Stimulated activated CD4-positive, alpha-beta T cell treated with anti-CD3 and anti-CD28 coated beads, Interleukin-2, amount 100 ng/mL, for 48 hours (primary cell): ENCODE data around the gene CCDC6.
"Not testable (repeated sequence)": the region's sequence is repeated elsewhere in the genome, so short reads cannot be mapped to it uniquely, and the experiment has no call there.

Experiments
- DNase-seq, 2 donors: peaks; one replicate each; pipeline ENCODE4 v3.0.0-alpha.2; 2020

CCDC6 gene

GRCh38 chr10:59905066-59905730, 1.2 kb downstream of the CCDC6 start:
- DNase-seq: peak in 1 of 2 donors; percentile 35

DNA sequence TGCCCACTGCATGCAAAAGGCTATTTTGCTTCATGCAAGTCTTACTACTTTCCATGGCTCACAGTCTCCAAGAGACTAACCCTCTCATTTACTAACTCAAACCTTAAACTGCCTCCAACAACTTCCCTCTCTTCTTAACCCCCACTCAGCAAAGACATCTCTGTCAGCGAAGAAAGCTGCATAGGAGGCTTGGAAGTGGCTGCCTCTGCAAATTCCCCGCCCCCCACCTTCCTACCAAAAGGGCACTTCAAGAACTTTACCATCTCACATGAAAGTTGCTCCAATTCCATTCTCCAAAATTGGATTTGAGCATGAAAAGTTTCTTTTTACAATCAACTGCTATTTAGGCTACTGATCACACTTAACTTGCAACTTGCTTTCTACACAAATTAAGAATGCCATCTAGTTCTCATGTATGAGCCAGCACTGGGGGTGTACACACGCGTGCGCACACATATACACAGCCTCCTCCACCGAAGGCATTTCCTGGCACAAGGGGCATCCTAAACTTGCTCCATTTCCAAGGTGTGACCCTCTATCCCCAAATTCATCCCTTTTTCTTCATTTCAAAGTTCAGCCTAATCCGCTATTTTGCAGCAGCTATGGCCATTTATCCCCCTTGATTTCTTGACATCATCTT, 1.8 kb downstream of the CCDC6 start:
- DNase-seq: no peak

DNA sequence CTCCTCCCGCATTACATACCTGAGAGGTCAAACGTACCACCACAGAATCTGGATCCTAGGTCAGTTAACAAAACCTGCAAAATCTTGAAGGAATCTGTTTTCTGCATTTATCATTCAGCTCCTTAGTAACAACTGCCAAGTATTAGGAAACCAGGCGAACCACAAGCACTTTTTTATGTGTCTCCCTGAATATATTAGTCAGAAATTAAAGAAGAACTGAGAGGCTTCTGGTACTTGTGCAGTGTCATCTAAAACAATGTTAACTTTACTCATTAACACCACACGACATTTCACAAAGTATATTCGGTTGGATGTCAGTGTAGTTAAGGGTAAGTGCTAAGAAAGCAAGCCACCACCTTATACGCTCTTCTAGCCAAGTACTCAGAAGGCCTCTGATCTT, 2.5 kb downstream of the CCDC6 start:
- DNase-seq: no peak

DNA sequence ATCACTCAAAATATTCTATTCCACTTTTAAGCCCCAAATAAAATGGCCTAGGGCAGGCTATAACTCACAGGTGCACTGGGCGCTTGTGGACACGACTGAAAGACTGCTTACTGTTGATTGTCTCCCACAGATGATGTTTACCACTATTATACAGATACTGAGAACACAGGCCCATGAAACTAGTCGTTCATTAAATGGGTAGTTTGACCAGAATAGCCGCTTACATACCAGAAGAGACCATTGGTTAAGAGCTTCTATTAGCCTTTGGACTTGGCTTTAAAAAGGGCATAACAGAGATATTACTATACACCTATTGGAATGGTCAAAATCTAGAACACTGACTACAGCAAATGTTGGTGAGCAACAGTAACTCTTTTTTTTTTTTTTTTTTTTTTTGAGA, 4.3 kb downstream of the CCDC6 start:
- no peak for DNase-seq

- no peak for DNase-seq
Measured at GRCh38 chr10:59901470-59901869, 4.9 kb downstream of the CCDC6 start.

DNA sequence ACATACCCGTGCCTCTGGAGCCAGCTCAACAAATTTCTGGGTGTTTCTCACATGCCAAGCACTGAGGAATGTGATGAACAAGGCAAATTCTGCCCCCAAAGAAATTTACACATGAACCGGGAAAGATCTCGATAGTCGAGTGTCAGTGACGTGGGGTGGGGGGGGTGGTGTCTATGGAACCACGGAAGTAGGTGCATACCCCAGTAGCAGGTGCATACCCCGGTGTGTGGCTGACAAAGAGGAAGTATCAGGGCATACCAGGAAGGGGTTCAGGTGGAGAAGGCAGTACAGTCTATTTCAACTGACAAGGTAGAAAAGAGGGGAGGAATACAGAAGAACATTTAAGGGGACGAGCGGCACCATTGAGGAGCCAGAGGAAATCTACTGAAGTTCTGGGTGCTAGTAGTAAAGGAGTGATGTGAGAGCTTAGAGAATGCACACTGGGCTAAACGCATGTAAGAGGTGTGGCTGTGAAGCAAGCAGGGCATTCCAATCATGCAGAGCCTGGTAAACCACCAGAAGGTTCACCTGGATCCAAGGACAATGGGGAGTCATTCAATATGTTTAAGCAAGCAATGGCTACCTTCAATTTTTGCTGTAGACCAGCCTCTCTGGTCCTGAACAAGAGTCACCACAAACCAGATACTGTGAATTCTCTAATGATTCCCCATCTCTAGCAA, 6.2 kb downstream of the CCDC6 start:
- DNase-seq: no peak

- no peak for DNase-seq
Measured at GRCh38 chr10:59898125-59898835, 8.1 kb downstream of the CCDC6 start.

- DNase-seq: no peak
Measured at GRCh38 chr10:59896191-59896590, 10.2 kb downstream of the CCDC6 start.

- no peak for DNase-seq
Measured at GRCh38 chr10:59895629-59896116, 10.7 kb downstream of the CCDC6 start.

GRCh38 chr10:59894114-59894513, 12.2 kb downstream of the CCDC6 start:
- DNase-seq: no peak

DNA sequence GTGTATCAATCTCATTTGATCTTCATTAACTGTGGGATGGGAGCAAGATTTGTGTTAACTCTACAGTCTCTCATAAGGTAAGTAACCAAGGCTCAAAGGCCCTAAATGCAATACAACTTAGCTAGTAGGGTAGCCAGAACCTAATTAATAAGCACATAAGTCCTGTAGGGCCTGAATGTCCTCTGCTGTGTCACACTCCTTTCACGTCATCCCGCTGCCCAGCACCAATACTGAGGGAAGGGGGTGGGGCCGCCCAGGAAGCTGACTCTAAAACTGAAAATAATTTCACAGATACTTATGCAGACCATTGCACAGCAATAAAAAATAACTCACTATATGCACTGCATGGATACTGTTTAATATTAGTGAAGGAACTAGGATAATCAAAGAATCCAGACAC, 13.7 kb downstream of the CCDC6 start:
- DNase-seq: no peak

- DNase-seq: no peak
Measured at GRCh38 chr10:59891936-59892335, 14.4 kb downstream of the CCDC6 start.

DNA sequence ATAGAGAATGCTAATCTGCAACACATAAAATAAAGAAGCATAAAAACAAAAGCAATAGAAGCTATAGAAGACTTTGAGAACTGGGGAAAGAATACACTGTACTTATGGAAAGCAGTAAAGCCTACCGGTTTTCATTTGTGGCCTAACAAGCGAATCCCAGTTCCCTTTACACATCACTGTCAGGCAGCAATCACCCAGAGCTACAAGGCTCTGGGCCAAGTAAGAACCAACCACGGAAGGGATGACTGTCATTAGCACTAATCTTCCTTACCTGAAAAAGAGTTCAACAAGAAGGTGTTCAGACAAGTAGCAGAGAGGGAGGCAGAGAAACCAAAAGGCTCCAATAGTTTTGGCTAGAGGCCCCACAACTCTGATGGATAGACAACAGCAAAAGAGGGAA, 15.0 kb downstream of the CCDC6 start:
- DNase-seq: no peak

DNA sequence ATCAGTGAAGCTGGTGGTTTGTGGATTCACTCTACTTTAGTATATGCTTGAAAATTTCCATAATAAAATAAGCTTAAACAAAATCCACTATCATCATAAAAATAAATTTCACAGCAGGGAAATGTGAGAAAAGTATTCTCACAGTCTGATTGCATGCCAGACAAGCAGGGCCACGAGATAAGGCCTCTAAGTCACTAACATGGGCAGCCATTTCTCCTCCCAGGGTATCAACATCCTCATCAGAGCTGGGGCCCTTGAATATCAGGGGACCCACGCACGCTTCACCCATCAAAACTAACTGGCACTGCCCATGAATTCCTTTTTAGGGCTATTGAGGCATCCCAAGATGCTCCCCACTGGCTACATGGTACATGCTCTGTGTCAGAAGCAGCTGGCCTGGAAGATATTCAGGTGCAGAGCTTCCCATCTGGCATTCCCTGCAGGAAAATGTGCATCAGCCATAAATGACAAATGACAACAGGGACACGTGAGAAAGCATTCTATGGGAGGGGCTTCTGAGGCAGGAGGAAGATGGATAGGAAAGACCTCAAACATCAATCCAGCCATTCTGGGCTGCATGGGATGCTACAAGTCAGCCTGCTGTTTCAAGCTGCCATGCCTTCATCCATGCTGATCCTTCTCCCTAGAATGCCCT, 17.4 kb downstream of the CCDC6 start:
- DNase-seq: no peak

GRCh38 chr10:59887972-59888640, 18.2 kb downstream of the CCDC6 start:
- no peak for DNase-seq

DNA sequence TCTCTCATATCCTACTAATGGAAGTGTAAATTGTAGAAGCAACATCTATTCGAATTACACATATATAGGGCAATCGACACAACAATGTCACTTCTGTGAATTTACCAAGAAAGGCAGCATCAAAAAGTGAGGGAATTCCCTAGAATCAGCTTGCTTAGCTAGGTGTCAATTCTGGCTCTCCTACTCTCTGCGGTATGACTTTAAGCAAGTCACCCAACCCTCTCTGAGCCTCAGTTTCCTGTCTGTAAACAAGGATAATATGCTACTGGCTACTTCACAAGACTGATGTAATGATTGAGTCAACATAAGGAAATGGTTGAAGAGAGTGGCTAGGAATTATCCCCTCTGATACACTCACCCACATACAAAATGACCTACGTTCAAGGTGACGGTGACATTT, 19.4 kb downstream of the CCDC6 start:
- no peak for DNase-seq

DNA sequence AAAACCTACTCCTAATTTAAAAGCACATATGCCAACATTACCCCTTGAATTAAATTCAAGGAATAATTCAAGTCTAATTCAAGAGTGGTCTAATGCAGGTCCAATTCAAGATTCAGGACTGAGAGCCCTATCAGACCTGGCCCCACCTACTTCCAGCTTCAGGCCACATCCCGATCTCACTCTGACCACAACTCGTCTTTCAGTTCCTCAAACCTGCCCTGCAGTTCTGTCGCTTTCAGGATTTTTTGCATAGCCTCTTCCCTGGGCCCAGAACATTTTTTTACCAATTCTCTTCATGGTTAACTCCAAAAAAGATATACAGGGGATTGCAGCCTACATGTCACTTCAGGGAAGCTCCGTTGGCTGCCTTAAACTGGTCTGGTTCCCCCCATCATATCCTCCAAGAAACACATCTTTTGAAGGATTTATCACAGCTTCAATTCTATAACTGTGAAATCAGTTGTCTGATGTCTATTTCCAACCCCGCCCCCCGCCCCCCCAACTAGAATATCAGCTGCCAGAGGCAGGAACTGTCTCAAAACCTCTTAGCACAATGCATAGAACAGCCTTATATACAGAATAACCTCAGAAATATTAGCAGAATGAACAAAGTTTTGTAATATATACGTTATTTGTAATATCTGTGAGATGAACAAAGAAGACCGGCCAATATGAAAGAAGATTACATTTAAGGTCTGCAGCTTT, 20.8 kb downstream of the CCDC6 start:
- no peak for DNase-seq

DNA sequence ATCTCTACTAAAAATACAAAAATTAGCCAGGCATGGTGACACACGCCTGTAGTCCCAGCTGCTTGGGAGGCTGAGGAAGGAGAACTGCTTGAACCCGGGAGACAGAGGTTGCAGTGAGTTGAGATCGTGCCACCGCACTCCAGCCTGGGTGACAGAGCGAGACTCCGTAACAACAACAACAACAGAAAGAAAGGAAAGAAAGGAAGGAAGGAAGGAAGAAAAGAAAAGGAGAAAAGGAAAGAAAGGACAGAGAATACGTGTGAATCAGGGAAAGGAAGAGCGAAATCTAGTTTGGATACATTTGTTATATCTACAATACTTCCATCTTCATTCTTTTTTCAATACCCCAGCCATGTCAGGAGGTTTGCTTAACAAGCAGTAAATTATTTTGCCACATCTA, 21.5 kb downstream of the CCDC6 start:
- not testable (repeated sequence) for DNase-seq

GRCh38 chr10:59881640-59882039, 24.7 kb downstream of the CCDC6 start:
- DNase-seq: no peak

DNA sequence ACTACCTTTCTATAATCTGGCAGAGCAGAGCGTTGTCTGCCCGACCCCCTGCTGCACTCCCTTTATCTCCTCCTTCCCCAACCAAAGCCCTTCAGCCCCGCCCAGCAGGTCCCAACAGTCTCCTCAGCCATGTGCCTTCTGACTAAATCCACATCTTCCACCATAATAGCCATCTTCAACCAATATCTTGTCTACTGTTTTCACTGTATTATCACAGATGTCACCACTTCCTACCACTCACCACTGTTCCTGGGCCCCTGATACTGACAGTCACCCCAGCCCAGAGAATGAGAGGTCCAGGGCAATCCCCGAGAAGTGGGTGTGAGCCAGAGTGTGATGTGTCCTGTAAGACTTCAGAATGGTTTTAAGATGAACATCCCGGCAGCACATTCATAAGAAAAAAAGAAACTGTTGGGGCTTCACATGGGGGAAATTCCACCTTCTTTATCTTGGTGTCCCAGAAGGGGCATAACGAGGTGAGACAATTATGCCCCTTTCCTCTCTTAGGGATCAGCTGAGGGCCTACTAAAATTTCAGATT, 25.3 kb downstream of the CCDC6 start:
- peak; percentile 59 to 62 for DNase-seq

DNA sequence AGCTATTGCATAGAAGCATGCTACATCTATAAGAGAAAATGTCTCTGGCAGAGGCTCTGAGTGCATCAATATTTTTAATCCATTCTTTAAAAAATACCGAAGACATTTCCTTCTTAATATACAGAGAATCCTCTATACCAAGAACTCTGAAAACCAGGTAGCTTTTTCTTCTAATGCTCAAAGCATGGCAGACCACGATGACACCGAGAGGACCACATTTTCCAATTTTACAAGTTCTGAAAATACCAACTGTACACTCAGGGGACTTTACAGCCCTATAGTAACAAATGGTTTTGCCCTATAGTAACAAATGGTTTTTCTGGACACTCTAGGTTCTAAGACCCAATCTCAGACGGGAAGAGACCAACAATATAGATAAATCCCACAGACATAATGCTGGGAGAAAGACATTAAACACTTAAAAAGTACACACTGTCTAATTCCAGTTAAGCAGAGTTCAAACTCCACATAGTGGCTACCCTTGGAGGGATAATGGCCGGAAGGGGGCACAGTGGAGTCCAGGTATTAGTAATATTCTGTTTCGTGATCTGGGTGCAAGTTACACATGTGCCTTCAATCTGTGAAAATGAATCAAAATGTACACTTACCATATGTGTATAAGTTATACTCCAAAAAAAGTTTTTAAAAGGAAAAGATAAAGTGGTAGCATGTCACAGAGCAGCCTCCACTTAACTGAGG, 26.2 kb downstream of the CCDC6 start:
- DNase-seq: no peak
